OCI-LY7 (cell line): ENCODE data around the gene CHD9.

Source experiments
- EZH2phosphoT487 ChIP-seq: fragments of 200-600 bp; sonication (generic); IDR thresholded peaks from 2 replicates; pipeline ENCODE4 v1.6.1; 2018; ENCODE audit warnings: low read depth, borderline replicate concordance, mild to moderate bottlenecking, mixed run types, antibody characterized with exemption, low read length, moderate library complexity, mixed read lengths
- TF ChIP-seq, protein P1 (sequence below): fragments of 200-600 bp; sonication (generic); conservative IDR thresholded peaks from 2 replicates; pipeline ENCODE4 v1.5.1; 2014; ENCODE audit warnings: mild to moderate bottlenecking, antibody characterized with exemption, low read length, moderate library complexity, mixed read lengths

DNA sequence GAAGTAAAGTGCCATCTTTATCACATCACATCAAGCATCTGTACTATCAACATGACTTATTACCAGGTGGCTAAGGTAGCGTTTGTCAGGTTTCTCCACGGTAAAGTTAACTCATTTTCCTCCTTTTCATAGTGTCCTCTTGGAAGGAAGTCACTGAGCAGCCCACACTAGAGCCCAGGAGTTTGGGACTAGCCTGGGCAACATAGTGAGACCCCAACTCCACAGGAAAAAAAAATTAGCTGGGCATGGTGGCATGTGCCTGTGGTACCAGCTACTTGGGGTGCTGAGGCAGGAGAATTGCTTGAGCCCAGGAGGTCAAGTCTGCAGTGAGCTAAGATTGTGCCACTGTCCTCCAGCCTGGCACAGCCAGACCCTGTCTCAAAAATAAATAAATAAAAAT is 12.9 kb downstream of the CHD9 start:
- no peak for TF ChIP-seq EZH2phosphoT487
- TF ChIP-seq, protein P1, sequence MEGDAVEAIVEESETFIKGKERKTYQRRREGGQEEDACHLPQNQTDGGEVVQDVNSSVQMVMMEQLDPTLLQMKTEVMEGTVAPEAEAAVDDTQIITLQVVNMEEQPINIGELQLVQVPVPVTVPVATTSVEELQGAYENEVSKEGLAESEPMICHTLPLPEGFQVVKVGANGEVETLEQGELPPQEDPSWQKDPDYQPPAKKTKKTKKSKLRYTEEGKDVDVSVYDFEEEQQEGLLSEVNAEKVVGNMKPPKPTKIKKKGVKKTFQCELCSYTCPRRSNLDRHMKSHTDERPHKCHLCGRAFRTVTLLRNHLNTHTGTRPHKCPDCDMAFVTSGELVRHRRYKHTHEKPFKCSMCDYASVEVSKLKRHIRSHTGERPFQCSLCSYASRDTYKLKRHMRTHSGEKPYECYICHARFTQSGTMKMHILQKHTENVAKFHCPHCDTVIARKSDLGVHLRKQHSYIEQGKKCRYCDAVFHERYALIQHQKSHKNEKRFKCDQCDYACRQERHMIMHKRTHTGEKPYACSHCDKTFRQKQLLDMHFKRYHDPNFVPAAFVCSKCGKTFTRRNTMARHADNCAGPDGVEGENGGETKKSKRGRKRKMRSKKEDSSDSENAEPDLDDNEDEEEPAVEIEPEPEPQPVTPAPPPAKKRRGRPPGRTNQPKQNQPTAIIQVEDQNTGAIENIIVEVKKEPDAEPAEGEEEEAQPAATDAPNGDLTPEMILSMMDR, result no peak
